ENCODE measurements around the gene SELENOM.
"Not testable (repeated sequence)": the region's sequence is repeated elsewhere in the genome, so short reads cannot be mapped to it uniquely, and the experiment has no call there.

The SELENOM gene

GRCh38 chr22:31075961-31076360 lies 31.4 kb downstream of the SELENOM start:
- ChIA-PET POLR2A (no interaction called here), CTCF (no interaction called here)
- TF ChIP-seq CTCF (IDR thresholded peaks at IDR 0.05; ENCODE audit: insufficient read depth, low read length, missing control alignments): no peak
- no peak for DNase-seq (ENCODE audit: low read depth, low spot score)
- no peak overlapping the region for H3K4me3 ChIP-seq (ENCODE audit: low read depth, low read length)

DNA sequence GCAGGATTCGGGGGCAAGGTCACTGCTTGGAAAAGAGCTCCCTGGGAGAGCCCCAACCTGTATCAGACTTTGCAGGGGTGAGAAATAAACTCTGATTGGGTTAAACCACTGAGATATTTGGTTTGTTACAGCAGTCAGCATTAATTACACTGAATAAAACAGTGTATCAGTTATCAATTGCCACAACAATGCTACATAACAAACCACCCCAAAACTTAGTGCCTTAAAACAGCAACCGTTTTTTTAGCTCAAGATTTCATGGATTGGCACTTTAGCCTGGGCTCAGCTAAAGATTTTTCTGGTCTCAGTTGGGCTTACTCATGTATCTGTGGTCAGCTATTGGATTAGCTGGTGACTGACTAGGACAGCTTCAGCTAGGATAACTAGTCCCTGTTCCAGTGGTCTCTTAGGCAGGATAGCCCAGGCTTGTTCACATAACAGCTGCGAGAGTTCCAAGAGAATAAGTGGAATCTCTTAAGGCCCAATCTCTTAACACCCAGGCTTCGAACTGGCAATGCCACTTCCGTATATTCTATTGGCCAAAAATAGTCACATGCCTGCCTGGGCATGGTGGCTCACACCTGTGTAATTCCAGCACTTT lies 33.7 kb downstream of the SELENOM start:
- POLR2A ChIA-PET; H3K4me3 ChIP-seq (ENCODE audit: low read depth, low read length); DNase-seq (ENCODE audit: low read depth, low spot score): not testable (repeated sequence)
- CTCF ChIA-PET: interaction anchor here (1.6 kb wide), 1 partner anchor 11 kb away, joined by 5 read pairs; no protein-coding TSS in a partner anchor

DNA sequence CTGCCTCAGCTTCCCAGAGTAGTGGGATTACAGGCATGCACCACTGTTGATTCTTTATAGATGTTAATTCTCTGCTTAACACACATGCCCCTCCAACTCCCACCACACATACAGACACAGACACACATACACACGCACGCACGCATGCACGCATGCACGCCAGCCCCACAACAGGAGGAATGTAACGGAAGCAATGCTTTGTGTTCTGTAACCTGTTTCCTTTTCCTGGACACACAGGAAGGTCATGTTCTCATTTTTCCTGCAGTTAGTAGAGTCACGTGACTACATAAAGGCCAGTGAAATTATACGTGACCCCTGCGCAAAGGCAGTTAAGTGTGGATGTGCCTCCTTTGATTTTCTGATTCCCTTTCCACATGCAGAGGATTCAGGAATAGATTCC lies 34.2 kb downstream of the SELENOM start:
- not testable (repeated sequence) for DNase-seq (ENCODE audit: low read depth, low spot score); H3K4me3 ChIP-seq (ENCODE audit: low read depth, low read length)
- CTCF ChIA-PET: interaction anchor here (1.6 kb wide), 1 partner anchor 10 kb away, joined by 5 read pairs; no protein-coding TSS in a partner anchor
- POLR2A ChIA-PET: interaction anchor here (0.5 kb wide), 1 partner anchor 110 kb away, joined by 3 read pairs; no protein-coding TSS in a partner anchor

DNA sequence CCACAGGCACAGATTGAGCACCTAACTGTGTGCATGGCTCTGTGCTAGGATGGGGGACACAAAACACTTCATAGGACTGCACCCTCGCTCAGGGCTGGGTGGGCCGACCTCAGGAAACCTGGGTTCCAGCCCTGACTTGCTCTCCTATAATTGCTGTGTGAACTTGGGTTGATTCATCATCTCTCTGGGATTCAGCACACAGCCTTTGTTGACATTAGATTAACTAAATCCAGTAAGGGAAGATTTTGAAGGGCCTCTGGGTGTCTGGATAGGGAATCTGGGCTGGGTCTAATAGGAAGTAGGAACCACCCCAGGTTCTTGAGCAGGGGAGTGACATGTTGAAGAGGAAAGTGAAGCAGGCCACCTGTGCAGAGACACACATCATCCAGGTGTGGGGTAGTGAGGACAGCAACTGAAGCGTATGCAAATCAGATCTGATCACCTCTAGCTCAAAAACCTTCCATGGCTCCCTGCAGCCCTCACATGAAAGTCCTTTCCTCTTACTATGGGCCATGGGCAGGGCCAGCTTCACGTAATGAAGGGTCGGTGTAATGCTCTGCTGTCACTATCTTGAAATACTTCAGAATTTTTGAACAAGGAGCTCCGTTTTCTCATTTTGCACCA lies 37.6 kb downstream of the SELENOM start:
- CTCF ChIA-PET; H3K4me3 ChIP-seq (ENCODE audit: low read depth, low read length); POLR2A ChIA-PET; DNase-seq (ENCODE audit: low read depth, low spot score): not testable (repeated sequence)

GRCh38 chr22:31068970-31069369 lies 38.4 kb downstream of the SELENOM start:
- DNase-seq (ENCODE audit: low read depth, low spot score): no peak
- H3K4me3 ChIP-seq (ENCODE audit: low read depth, low read length): no peak overlapping the region
- CTCF ChIA-PET: no interaction called here
- POLR2A ChIA-PET: no interaction called here
- TF ChIP-seq CTCF (IDR thresholded peaks at IDR 0.05; ENCODE audit: insufficient read depth, low read length, missing control alignments): no peak

DNA sequence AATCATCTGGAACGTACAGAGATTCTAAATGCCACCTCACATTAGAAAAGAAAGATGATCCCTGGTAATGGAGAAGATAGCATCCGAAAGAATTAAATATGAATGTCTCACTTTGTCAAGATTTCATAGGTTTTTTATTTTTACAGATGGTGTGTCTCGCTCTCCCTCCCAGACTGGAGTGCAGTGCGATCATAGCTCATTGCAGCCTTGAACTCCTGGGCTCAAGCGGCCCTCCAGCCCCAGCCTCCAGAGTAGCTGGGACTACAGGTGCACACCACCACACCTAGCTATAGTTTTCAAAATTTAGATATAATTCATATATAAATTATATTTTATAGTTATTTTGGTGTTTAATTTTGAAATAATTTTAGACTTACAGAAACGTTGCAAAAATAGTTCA lies 43.0 kb downstream of the SELENOM start:
- DNase-seq (ENCODE audit: low read depth, low spot score): no peak
- ChIA-PET POLR2A (interaction anchor here (0.8 kb wide), 2 partner anchors 17 to 95 kb away, joined by 3 to 4 read pairs; partner anchors contain the start of genes MORC2, SMTN and TUG1), CTCF (interaction anchor here (1.1 to 1.5 kb wide), 3 partner anchors 9 to 19 kb away, joined by 3 to 7 read pairs (median 4); partner anchors contain the start of gene SMTN)
- TF ChIP-seq CTCF (IDR thresholded peaks at IDR 0.05; ENCODE audit: insufficient read depth, low read length, missing control alignments): no peak
- no peak overlapping the region for H3K4me3 ChIP-seq (ENCODE audit: low read depth, low read length)

- TF ChIP-seq CTCF (IDR thresholded peaks at IDR 0.05; ENCODE audit: insufficient read depth, low read length, missing control alignments): no peak
- H3K4me3 ChIP-seq (ENCODE audit: low read depth, low read length): no peak overlapping the region
- POLR2A ChIA-PET: no interaction called here
- CTCF ChIA-PET: interaction anchor here (1.7 kb wide), 1 partner anchor 10 kb away, joined by 5 read pairs; no protein-coding TSS in a partner anchor
- DNase-seq (ENCODE audit: low read depth, low spot score): no peak
Measured at GRCh38 chr22:31062566-31063230, 44.7 kb downstream of the SELENOM start.

DNA sequence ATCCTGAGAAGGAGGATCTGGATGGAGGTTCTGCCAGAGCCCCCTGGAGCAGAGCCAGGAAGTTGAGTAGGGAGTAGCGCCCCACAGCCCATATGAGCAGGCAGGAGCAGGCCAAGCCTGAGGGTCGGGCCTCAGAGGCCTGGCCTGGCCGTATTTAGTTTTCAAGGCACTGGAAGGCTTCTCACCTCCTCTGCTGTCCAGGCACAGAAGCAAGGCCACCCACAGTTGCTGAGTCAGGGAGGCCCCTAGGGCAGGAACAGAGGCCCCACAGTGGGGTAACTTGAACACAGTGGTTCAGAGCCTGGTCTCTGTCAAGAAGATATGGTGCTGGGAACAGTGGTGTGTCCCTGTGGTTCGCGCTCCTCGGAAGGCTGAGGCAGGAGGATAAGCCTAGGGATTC lies 47.7 kb downstream of the SELENOM start:
- DNase-seq (ENCODE audit: low read depth, low spot score); POLR2A ChIA-PET; CTCF ChIA-PET; H3K4me3 ChIP-seq (ENCODE audit: low read depth, low read length): not testable (repeated sequence)

Measured in AG04449 (cell line).